SK-N-SH (cell line): ENCODE data around the gene E2F4. TPM values are rescaled to one million over a fixed set of nuclear protein-coding genes. Genes with fewer than 3 reads are reported as not detected.

Source experiments
- CTCF ChIA-PET: fragments of 300-600, 350-600 bp; formaldehyde crosslinking; extraction: SDS; loops from one replicate; lab custom pipeline; 2021; lab: Yijun Ruan, JAX
- POLR2A ChIA-PET: fragments of 350-600 bp; sonication (Branson Sonifier 250); formaldehyde crosslinking; extraction: SDS; loops from one replicate; lab custom pipeline; 2020; ENCODE audit warnings: antibody characterized with exemption, inconsistent platforms; lab: Yijun Ruan, JAX
- DNase-seq: peaks from one replicate; pipeline ENCODE4 v3.0.0; 2012
- H2AFZ ChIP-seq: fragments of 200-600 bp; sonication (generic); 2 replicates; pipeline ENCODE4 v1.8.1; 2016; ENCODE audit warnings: antibody characterized with exemption, mild to moderate bottlenecking, low read depth
- H3F3A ChIP-seq: fragments of 200-600 bp; sonication (generic); replicated peaks from 2 replicates; pipeline ENCODE3; 2016; ENCODE audit warnings: antibody characterized with exemption, mild to moderate bottlenecking; ENCODE audit not compliant: insufficient read depth
- H3K27ac ChIP-seq, 2 experiments: fragments of 200-500 bp in 1 of 2; fragments of 200-600 bp in 1 of 2; sonication (Bioruptor generic) in 1 of 2; sonication (generic), shearing (Covaris generic) in 1 of 2; 2 replicates each; pipeline versions ENCODE4 v1.5.1 to v1.6.1; 2014 to 2016; ENCODE audit warnings: low read depth in 2 of 2, inconsistent platforms in 1 of 2, low read length in 1 of 2, mild to moderate bottlenecking in 1 of 2, mixed read lengths in 1 of 2
- H3K27me3 ChIP-seq: fragments of 200-600 bp; sonication (generic), shearing (Covaris generic); 2 replicates; pipeline ENCODE4 v1.6.1; 2016; ENCODE audit warnings: mixed run types; ENCODE audit not compliant: insufficient read depth
- H3K36me3 ChIP-seq, 2 experiments: fragments of 200-500 bp in 1 of 2; fragments of 200-600 bp in 1 of 2; sonication (Bioruptor generic) in 1 of 2; sonication (generic) in 1 of 2; replicated peaks in 1 of 2; 2 replicates each; pipeline versions ENCODE3 to v1.5.1; 2014 to 2016; ENCODE audit warnings: low read length in 1 of 2, mild to moderate bottlenecking in 1 of 2; ENCODE audit not compliant: insufficient read depth in 2 of 2, control insufficient read depth in 1 of 2
- H3K4me1 ChIP-seq, 2 experiments: fragments of 200-500 bp in 1 of 2; fragments of 200-600 bp in 1 of 2; sonication (Bioruptor generic) in 1 of 2; sonication (generic), shearing (Covaris generic) in 1 of 2; 2 replicates each; pipeline versions ENCODE4 v1.5.1 to v1.6.1; 2014 to 2016; ENCODE audit warnings: low read depth in 1 of 2, low read length in 1 of 2, mixed run types in 1 of 2; ENCODE audit not compliant: insufficient read depth in 2 of 2, control insufficient read depth in 1 of 2
- H3K4me2 ChIP-seq: fragments of 200-600 bp; sonication (generic), shearing (Covaris generic); 2 replicates; pipeline ENCODE4 v1.6.1; 2017; ENCODE audit warnings: mixed run types
- H3K4me3 ChIP-seq, 2 experiments: fragments of 200-500 bp in 1 of 2; fragments of 200-600 bp in 1 of 2; sonication (Bioruptor generic) in 1 of 2; sonication (generic), shearing (Covaris generic) in 1 of 2; 2 replicates each; pipeline versions ENCODE4 v1.5.1 to v1.8.1; 2014 to 2016; ENCODE audit warnings: low read depth in 2 of 2, inconsistent platforms in 1 of 2, low read length in 1 of 2, mild to moderate bottlenecking in 1 of 2, mixed read lengths in 1 of 2, moderate library complexity in 1 of 2
- H3K79me2 ChIP-seq: fragments of 200-600 bp; sonication (generic); 2 replicates; pipeline ENCODE4 v1.8.1; 2017; ENCODE audit warnings: mild to moderate bottlenecking; ENCODE audit not compliant: insufficient read depth
- H3K9ac ChIP-seq: fragments of 200-600 bp; sonication (generic); 2 replicates; pipeline ENCODE4 v1.6.1; 2017; ENCODE audit warnings: mixed run types
- H3K9me2 ChIP-seq: fragments of 200-600 bp; sonication (generic); 2 replicates; pipeline ENCODE4 v1.6.1; 2017; ENCODE audit warnings: mixed run types
- H3K9me3 ChIP-seq: fragments of 200-600 bp; sonication (generic); 2 replicates; pipeline ENCODE4 v1.6.1; 2017; ENCODE audit warnings: mixed run types, mild to moderate bottlenecking, moderate library complexity
- H4K20me1 ChIP-seq: fragments of 200-600 bp; sonication (generic); 2 replicates; pipeline ENCODE4 v1.6.1; 2017; ENCODE audit warnings: mild to moderate bottlenecking, mixed run types; ENCODE audit not compliant: insufficient read depth
- CHD2 ChIP-seq: fragments of 150-350 bp; IDR thresholded peaks from 2 replicates; pipeline ENCODE4 v1.6.1; 2018; ENCODE audit warnings: low read length; ENCODE audit not compliant: partially characterized antibody
- CTCF ChIP-seq: fragments of 200-600 bp; sonication (generic); IDR thresholded peaks from 2 replicates; pipeline ENCODE4 v1.6.1; 2017; ENCODE audit warnings: antibody characterized with exemption, mild to moderate bottlenecking, moderate library complexity
- ELF1 ChIP-seq: IDR thresholded peaks from 2 replicates; pipeline ENCODE4 v1.4.0; 2012
- EP300 ChIP-seq, 2 experiments: IDR thresholded peaks; 2 replicates each; pipeline versions ENCODE4 v1.4.0 to v1.6.1; 2012; ENCODE audit warnings: borderline replicate concordance in 1 of 2, low read depth in 1 of 2, low read length in 1 of 2
- EZH2phosphoT487 ChIP-seq: fragments of 200-600 bp; sonication (generic); IDR thresholded peaks from 2 replicates; pipeline ENCODE4 v1.6.1; 2017; ENCODE audit warnings: low read depth, mixed run types, mild to moderate bottlenecking, antibody characterized with exemption, moderate library complexity, borderline replicate concordance
- FOSL2 ChIP-seq: IDR thresholded peaks from 2 replicates; pipeline ENCODE4 v1.4.0; 2012; ENCODE audit warnings: low read depth, mild to moderate bottlenecking, moderate library complexity, borderline replicate concordance
- GABPA ChIP-seq: IDR thresholded peaks from 2 replicates; pipeline ENCODE4 v1.4.0; 2012; ENCODE audit warnings: low read depth, mild to moderate bottlenecking
- GATA2 ChIP-seq: sonication (generic); formaldehyde crosslinking; IDR thresholded peaks from 2 replicates; pipeline ENCODE4 v1.5.0; 2020; ENCODE audit warnings: mild to moderate bottlenecking, missing genetic modification reagents
- IRF3 ChIP-seq: fragments of 150-350 bp; IDR thresholded peaks from 2 replicates; pipeline ENCODE4 v1.6.1; 2016; ENCODE audit warnings: mild to moderate bottlenecking, low read depth, low read length
- NFIC ChIP-seq: IDR thresholded peaks from 2 replicates; pipeline ENCODE4 v1.4.0; 2012; ENCODE audit warnings: borderline replicate concordance
- POLR2AphosphoS5 ChIP-seq: IDR thresholded peaks from 2 replicates; pipeline ENCODE4 v1.6.1; 2012; ENCODE audit warnings: low read depth, low read length
- RFX5 ChIP-seq: IDR thresholded peaks from 2 replicates; pipeline ENCODE4 v1.6.1; 2012; ENCODE audit warnings: mild to moderate bottlenecking, improper control_type of control experiment, low read length
- RXRA ChIP-seq: IDR thresholded peaks from 2 replicates; pipeline ENCODE4 v1.4.0; 2012; ENCODE audit warnings: low read depth, mild to moderate bottlenecking, borderline replicate concordance
- SIN3A ChIP-seq: IDR thresholded peaks from 2 replicates; pipeline ENCODE4 v1.6.1; 2012; ENCODE audit warnings: low read depth, mild to moderate bottlenecking, low read length, moderate library complexity, borderline replicate concordance
- SMC3 ChIP-seq: IDR thresholded peaks from 2 replicates; pipeline ENCODE4 v1.6.1; 2012; ENCODE audit warnings: low read depth, low read length, improper control_type of control experiment
- TAF1 ChIP-seq: IDR thresholded peaks from 2 replicates; pipeline ENCODE4 v1.6.1; 2012; ENCODE audit warnings: low read depth, mild to moderate bottlenecking, low read length, moderate library complexity, borderline replicate concordance
- YY1 ChIP-seq: IDR thresholded peaks from 2 replicates; pipeline ENCODE4 v1.4.0; 2012; ENCODE audit warnings: low read depth, mild to moderate bottlenecking
- WGBS: methylation state at CpG from one replicate; pipeline ENCODE4 v1.1.6; 2017; ENCODE audit warnings: low lambda C conversion rate; 5-methylcytosine and 5-hydroxymethylcytosine counted together
- polyA plus RNA-seq, 3 experiments: library from polyadenylated mRNA; depleted of rRNA; stranded (reverse); fragments of >200 nt; gene quantifications; 2 replicates each; pipeline ENCODE4 v1.2.3, GENCODE V29; 2012

Gene E2F4
- polyA plus RNA-seq, 1 of the 3 experiments (the other 2 are of a cell fraction) = 168 TPM

DNA sequence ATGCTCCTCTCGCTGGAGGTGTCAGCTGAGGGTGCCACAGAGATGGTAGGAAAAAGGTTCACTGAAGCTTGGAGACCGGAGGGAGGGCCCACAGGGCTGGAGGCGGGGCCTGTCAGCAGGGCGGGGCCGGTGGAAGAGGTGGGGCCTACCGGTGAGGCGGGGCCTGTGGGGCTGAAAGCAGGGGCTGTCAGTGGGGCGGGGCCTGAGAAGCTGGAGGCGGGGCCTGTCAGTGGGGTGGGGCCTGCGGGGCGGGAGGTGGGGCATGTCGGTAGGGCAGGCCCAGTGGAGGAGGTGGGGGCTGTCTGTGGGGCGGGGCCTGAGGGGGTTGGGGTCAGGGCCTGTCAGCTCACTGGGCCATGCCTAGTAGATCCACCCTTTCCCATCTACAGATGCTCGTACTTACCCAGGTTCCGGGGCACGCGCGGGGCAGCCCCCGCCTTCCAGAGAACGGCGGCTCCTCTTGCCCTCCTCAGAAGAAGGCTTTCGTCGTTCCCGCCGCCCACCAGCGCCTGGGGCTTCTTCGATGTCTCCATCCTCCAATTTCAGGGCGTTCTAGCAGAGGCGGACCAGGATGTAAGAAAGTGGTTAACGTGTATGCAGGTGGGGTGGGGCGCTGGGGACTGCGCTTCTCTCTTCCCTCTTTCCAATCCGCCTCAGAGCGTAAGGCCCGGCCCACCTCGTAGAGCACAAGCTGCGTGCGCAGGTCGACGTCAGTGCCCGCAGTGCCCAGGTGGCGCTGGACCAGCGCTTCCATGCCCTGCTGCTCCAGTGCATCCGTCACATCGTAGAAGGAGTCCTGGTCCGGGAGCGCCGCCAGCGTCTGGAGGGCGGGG, 44.8 kb downstream of the E2F4 start:
- Histone ChIP-seq H3K9ac (no peak overlapping the region), H4K20me1 (no peaks in the 10 kb centered on the region), H3K9me3 (no peaks in the 10 kb centered on the region), H3K27ac (peak overlapping the region in 1 of 2 experiments; percentile 27; a peak in 2 of 4 replicates), H3K36me3 (peaks cover 48 to 51% of the 10 kb centered on the region in 2 experiments), H3K27me3 (no peaks in the 10 kb centered on the region), H3K79me2 (peaks cover 29% of the 10 kb centered on the region), H3F3A (peaks cover 44% of the 10 kb centered on the region)
- peak; percentile 99 for DNase-seq
- POLR2A ChIA-PET = interaction anchor here (1.9 kb wide), 1 partner anchor 10 kb away, joined by 9 read pairs; the partner anchor contains the start of gene TMEM208
- TF ChIP-seq RXRA (no peak), IRF3 (no peak), EZH2phosphoT487 (no peak), YY1 (no peak), EP300 (IDR thresholded peaks at IDR 0.05; ENCODE audit: borderline replicate concordance in 1 of 2, low read depth in 1 of 2, low read length in 1 of 2) (no peak), RFX5 (no peak), NFIC (no peak), SIN3A (no peak), POLR2AphosphoS5 (no peak), GATA2 (no peak), SMC3 (no peak), GABPA (no peak), CTCF (no peak), FOSL2 (no peak), ELF1 (no peak), CHD2 (no peak), TAF1 (no peak)
- TF ChIP-seq, all 33 proteins: peak for 0
- Histone ChIP-seq H3K4me2 (no peak overlapping the region), H3K4me1 (peaks cover 10 to 19% of the 10 kb centered on the region in 2 experiments; a peak in 3 of 4 replicates), H3K4me3 (no peak overlapping the region), H2AFZ (no peak overlapping the region), H3K9me2 (no peaks in the 10 kb centered on the region)
- CTCF ChIA-PET = interaction anchor here (0.7 to 1.1 kb wide), 4 partner anchors 52 to 284 kb away, joined by 3 to 4 read pairs (median 4); no protein-coding TSS in a partner anchor
- 76% methylated on average over 40 of the region's 50 CpGs for WGBS
